ENCODE measurements around the gene SAP30BP. TPM values are rescaled to one million over a fixed set of nuclear protein-coding genes. Genes with fewer than 3 reads are reported as not detected.

SAP30BP gene
- total and polyA plus RNA-seq, 8 donors = 22.4 to 106 (median 37.7) TPM

- DNase-seq (no peak), FAIRE-seq (no peak), ATAC-seq (no peak)
- no peaks in the 10 kb centered on the region for H3K9me3 ChIP-seq
- H3K4me1 ChIP-seq = peaks cover 0 to 9% (median 0%) of the 10 kb centered on the region in 3 donors
- no peak for TF ChIP-seq CTCF (IDR thresholded peaks at IDR 0.05)
- intact Hi-C loops (cut with DNase I) = no loop called here
- WGBS, 2 donors = 95 to 100% methylated on average over 2 of the region's 2 CpGs
- no peaks in the 10 kb centered on the region for H3K27me3 ChIP-seq
- no peaks in the 10 kb centered on the region for H3K36me3 ChIP-seq
- H3K4me3 ChIP-seq = no peak overlapping the region
- H3K27ac ChIP-seq = no peak overlapping the region
These were observed 52.6 kb downstream of the SAP30BP start for GRCh38 chr17:75719732-75720131.

GRCh38 chr17:75720656-75721462, 53.7 kb downstream of the SAP30BP start, which contains the start of gene ITGB4:
Gene ITGB4, plus strand, starts transcription at chr17:75721459. Its CDS starts 3,245 bp downstream, at chr17:75724704.
- H3K27me3 ChIP-seq = no peaks in the 10 kb centered on the region
- WGBS, 2 donors = 1 to 2% methylated on average over 25 to 70 of the region's 70 CpGs

GRCh38 chr17:75721463-75722011, 54.4 kb downstream of the SAP30BP start:
- Histone ChIP-seq H3K4me1 (peaks cover 0 to 9% (median 0%) of the 10 kb centered on the region in 3 donors), H3K9me3 (no peaks in the 10 kb centered on the region), H3K36me3 (no peaks in the 10 kb centered on the region), H3K4me3 (peak overlapping the region; percentile 34 to 65 (median 48)), H3K27me3 (no peaks in the 10 kb centered on the region), H3K27ac (peak overlapping the region; percentile 73 to 79 (median 76))
- ATAC-seq (peak; percentile 6 to 21 (median 12)), DNase-seq (peak in 2 of 6 donors; percentile 21 to 43), FAIRE-seq (no peak)
- 9 to 12% methylated on average over 32 to 33 of the region's 33 CpGs for WGBS, 2 donors
- no peak for TF ChIP-seq CTCF (IDR thresholded peaks at IDR 0.05)
- intact Hi-C loops (cut with DNase I) = no loop called here

More at GRCh38 chr17:75720656-75721462, 53.7 kb downstream of the SAP30BP start, which contains the start of gene ITGB4:
- Histone ChIP-seq H3K4me3 (peak within 1 kb of the TSS; percentile 34 to 65 (median 48)), H3K9me3 (no peaks in the 10 kb centered on the region), H3K4me1 (peaks cover 0 to 9% (median 0%) of the 10 kb centered on the region in 3 donors), H3K36me3 (no peaks in the 10 kb centered on the region), H3K27ac (peak within 1 kb of the TSS; percentile 73 to 81 (median 79))
- intact Hi-C loops (cut with DNase I) = no loop called here
- ATAC-seq = peak; percentile 92 to 94 (median 92)
- no peak for TF ChIP-seq CTCF (IDR thresholded peaks at IDR 0.05)
- FAIRE-seq = no peak
- peak; percentile 85 to 93 (median 88) for DNase-seq

GRCh38 chr17:75722076-75722475, 54.9 kb downstream of the SAP30BP start:
- DNase-seq (peak in 2 of 6 donors; percentile 44 to 71), FAIRE-seq (no peak), ATAC-seq (peak in 3 of 4 donors; percentile 26 to 50 (median 29))
- intact Hi-C loops (cut with DNase I) = no loop called here
- Histone ChIP-seq H3K27me3 (no peaks in the 10 kb centered on the region), H3K4me3 (peak overlapping the region; percentile 34 to 65 (median 48)), H3K4me1 (peaks cover 0 to 9% (median 0%) of the 10 kb centered on the region in 3 donors), H3K36me3 (no peaks in the 10 kb centered on the region), H3K27ac (peak overlapping the region; percentile 73 to 79 (median 76)), H3K9me3 (no peaks in the 10 kb centered on the region)
- 85 to 90% methylated on average over 5 of the region's 5 CpGs for WGBS, 2 donors
- no peak for TF ChIP-seq CTCF (IDR thresholded peaks at IDR 0.05)
